Gastroesophageal sphincter (tissue), 4 donors: ENCODE results near the gene SMAGP. TPM values are rescaled to one million over a fixed set of nuclear protein-coding genes. Genes with fewer than 3 reads are reported as not detected.
A peak's percentile ranks its signal among the peaks of the same experiment; 100 is the strongest.
"Not testable (repeated sequence)": the region's sequence is repeated elsewhere in the genome, so short reads cannot be mapped to it uniquely, and the experiment has no call there.

Source experiments
- ATAC-seq: fragments of 150-250 bp; one replicate; pipeline ENCODE4 v1.9.1; 2016; ENCODE audit warnings: mild to moderate bottlenecking, moderate library complexity
- H3K27ac ChIP-seq, 4 donors: fragments of 200-600 bp; sonication (generic) in 3 of 4; 1 replicate in 3 of 4; 2 replicates in 1 of 4; pipeline ENCODE4 v1.5.1; 2016 to 2019
- H3K27me3 ChIP-seq: fragments of 200-600 bp; sonication (generic); one replicate; pipeline ENCODE4 v1.5.1; 2019
- H3K36me3 ChIP-seq, 2 donors: fragments of 200-600 bp; sonication (generic); one replicate each; pipeline ENCODE4 v1.5.1; 2019; ENCODE audit warnings: control low read depth in 1 of 2
- H3K4me1 ChIP-seq, 3 donors: fragments of 200-600 bp; sonication (generic); 1 replicate in 2 of 3; 2 replicates in 1 of 3; pipeline ENCODE4 v1.5.1; 2016 to 2019; ENCODE audit warnings: control low read depth in 2 of 3
- H3K4me3 ChIP-seq, 2 donors: fragments of 200-600 bp; sonication (generic); one replicate each; pipeline ENCODE4 v1.5.1; 2019; ENCODE audit warnings: mild to moderate bottlenecking in 1 of 2, moderate library complexity in 1 of 2
- H3K9me3 ChIP-seq, 3 donors: fragments of 200-600 bp; sonication (generic); one replicate each; pipeline ENCODE4 v1.5.1; 2017 to 2019; ENCODE audit warnings: control low read depth in 2 of 3
- CTCF ChIP-seq, 4 experiments: fragments of 200-600 bp in 2 of 4; fragments of 450-650 bp in 2 of 4; sonication (generic) in 1 of 4; IDR thresholded peaks; one replicate each; pipeline ENCODE4 v1.5.1; 2017 to 2019; ENCODE audit warnings: antibody characterized with exemption in 4 of 4, mild to moderate bottlenecking in 2 of 4, moderate library complexity in 2 of 4
- EP300 ChIP-seq: sonication (generic); formaldehyde crosslinking; IDR thresholded peaks from one replicate; pipeline ENCODE4 v1.6.1; 2017; ENCODE audit warnings: antibody characterized with exemption, mild to moderate bottlenecking
- POLR2A ChIP-seq, 2 donors: fragments of 450-650 bp; IDR thresholded peaks; one replicate each; pipeline ENCODE4 v1.6.1; 2017; ENCODE audit warnings: antibody characterized with exemption in 2 of 2, mild to moderate bottlenecking in 2 of 2, moderate library complexity in 1 of 2
- POLR2AphosphoS5 ChIP-seq: sonication (generic); formaldehyde crosslinking; IDR thresholded peaks from one replicate; pipeline ENCODE4 v1.6.1; 2017; ENCODE audit warnings: antibody characterized with exemption
- WGBS, 2 donors: methylation state at CpG; one replicate each; pipeline ENCODE4 v1.1.5; 2018; ENCODE audit warnings: low coverage in 1 of 2; 5-methylcytosine and 5-hydroxymethylcytosine counted together
- total RNA-seq, 4 donors: library from RNA; depleted of rRNA; stranded (reverse); fragments of >200 nt; gene quantifications; one replicate each; pipeline ENCODE4 v1.1.0, GENCODE V29; 2016

The SMAGP gene
- total RNA-seq, 4 donors from 2014 or later = 1.2 to 8.0 (median 3.6) TPM

GRCh38 chr12:51225771-51226170 lies 44.4 kb downstream of the SMAGP start:
- H3K27me3 ChIP-seq = no peaks in the 10 kb centered on the region
- H3K4me1 ChIP-seq = no peaks in the 10 kb centered on the region
- H3K9me3 ChIP-seq = no peaks in the 10 kb centered on the region
- H3K27ac ChIP-seq = no peak overlapping the region
- WGBS, 2 donors = 63 to 80% methylated on average over 2 of the region's 2 CpGs
- no peak for ATAC-seq
- peaks cover 0 to 10% of the 10 kb centered on the region in 2 donors for H3K36me3 ChIP-seq
- no peak overlapping the region for H3K4me3 ChIP-seq
- TF ChIP-seq POLR2AphosphoS5 (no peak), CTCF (IDR thresholded peaks at IDR 0.05) (no peak), EP300 (no peak)

- TF ChIP-seq CTCF (IDR thresholded peaks at IDR 0.05) (no peak), POLR2AphosphoS5 (no peak), EP300 (no peak), POLR2A (IDR thresholded peaks at IDR 0.05) (no peak)
- no peaks in the 10 kb centered on the region for H3K4me1 ChIP-seq
- H3K27ac ChIP-seq = no peak overlapping the region
- no peaks in the 10 kb centered on the region for H3K27me3 ChIP-seq
- no peak for ATAC-seq
- H3K36me3 ChIP-seq = peaks cover 0 to 10% of the 10 kb centered on the region in 2 donors
- no peaks in the 10 kb centered on the region for H3K9me3 ChIP-seq
- 86 to 88% methylated on average over 4 of the region's 4 CpGs for WGBS, 2 donors
- H3K4me3 ChIP-seq = no peak overlapping the region
These were observed 45.0 kb downstream of the SMAGP start for GRCh38 chr12:51225234-51225633.

GRCh38 chr12:51224625-51225024 lies 45.6 kb downstream of the SMAGP start:
- no peak overlapping the region for H3K4me3 ChIP-seq
- WGBS, 2 donors = 80 to 93% methylated on average over 1 to 3 of the region's 3 CpGs

GRCh38 chr12:51222461-51222860 lies 47.8 kb downstream of the SMAGP start:
- Histone ChIP-seq H3K9me3 (no peaks in the 10 kb centered on the region), H3K36me3 (peaks cover 0 to 10% of the 10 kb centered on the region in 2 donors), H3K4me1 (peaks cover 0 to 14% (median 3%) of the 10 kb centered on the region in 3 donors), H3K27me3 (no peaks in the 10 kb centered on the region), H3K4me3 (no peak overlapping the region), H3K27ac (no peak overlapping the region)
- no peak for TF ChIP-seq POLR2AphosphoS5
- ATAC-seq = no peak
- 68 to 89% methylated on average over 3 to 7 of the region's 7 CpGs for WGBS, 2 donors

More at GRCh38 chr12:51224625-51225024, 45.6 kb downstream of the SMAGP start:
- Histone ChIP-seq H3K4me1 (no peaks in the 10 kb centered on the region), H3K36me3 (peaks cover 0 to 10% of the 10 kb centered on the region in 2 donors), H3K9me3 (no peaks in the 10 kb centered on the region), H3K27ac (no peak overlapping the region), H3K27me3 (no peaks in the 10 kb centered on the region)
- no peak for TF ChIP-seq POLR2A (IDR thresholded peaks at IDR 0.05)
- no peak for TF ChIP-seq POLR2AphosphoS5
- no peak for TF ChIP-seq CTCF (IDR thresholded peaks at IDR 0.05)
- no peak for TF ChIP-seq EP300
- ATAC-seq = no peak

- 75 to 78% methylated on average over 12 of the region's 12 CpGs for WGBS, 2 donors
- not testable (repeated sequence) for H3K27me3 ChIP-seq, ATAC-seq, H3K27ac ChIP-seq, H3K9me3 ChIP-seq, H3K4me3 ChIP-seq
- H3K36me3 ChIP-seq = peaks cover 0 to 11% of the 10 kb centered on the region in 2 donors
- peaks cover 0 to 29% (median 3%) of the 10 kb centered on the region in 3 donors for H3K4me1 ChIP-seq
These were observed 50.4 kb downstream of the SMAGP start for GRCh38 chr12:51219857-51220256.

GRCh38 chr12:51219322-51219721 lies 50.9 kb downstream of the SMAGP start:
- Histone ChIP-seq H3K4me1 (peaks cover 0 to 29% (median 3%) of the 10 kb centered on the region in 3 donors), H3K9me3 (no peaks in the 10 kb centered on the region), H3K36me3 (peaks cover 0 to 11% of the 10 kb centered on the region in 2 donors), H3K27ac (peak overlapping the region in 3 of 4 donors; percentile 94 to 100 (median 99)), H3K27me3 (no peaks in the 10 kb centered on the region), H3K4me3 (no peak overlapping the region)
- TF ChIP-seq CTCF (IDR thresholded peaks at IDR 0.05) (no peak), POLR2AphosphoS5 (no peak), EP300 (no peak)
- ATAC-seq = no peak
- 70 to 80% methylated on average over 5 of the region's 5 CpGs for WGBS, 2 donors
